ENCODE measurements around the gene CD79B. TPM values are rescaled to one million over a fixed set of nuclear protein-coding genes. Genes with fewer than 3 reads are reported as not detected.

CD79B gene
- polyA plus RNA-seq, 1 donor (not counting 4 experiments of a cell fraction or from before 2014, with no cell fraction given), result 0.07 TPM

DNA sequence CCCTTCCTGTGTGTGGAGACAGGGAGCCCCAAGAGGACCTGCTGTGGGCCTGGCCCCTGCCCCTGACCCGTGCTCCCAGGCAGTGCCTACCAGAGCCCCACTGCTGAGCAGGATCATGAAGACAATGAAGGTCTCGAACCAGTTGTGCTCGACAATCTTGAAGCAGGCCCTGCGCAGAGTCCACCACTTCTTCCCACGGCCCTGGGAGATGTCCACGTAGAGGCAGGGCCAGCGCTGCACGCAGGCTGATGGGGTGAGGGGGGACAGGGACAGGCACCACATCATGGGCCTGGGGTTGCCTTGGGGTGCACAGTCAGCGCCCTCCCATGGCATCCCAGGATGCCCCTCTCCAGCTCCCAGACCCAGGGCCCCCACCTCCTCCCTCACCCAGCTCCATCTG, 16.4 kb upstream of the CD79B start:
- Histone ChIP-seq H3K4me1 (ENCODE audit: control insufficient read depth, extremely low read depth, insufficient read depth, low read length) (no peaks in the 10 kb centered on the region), H3K4me3 (ENCODE audit: control insufficient read depth in 2 of 3, extremely low read depth in 1 of 3, insufficient read depth in 2 of 3, low read depth in 1 of 3, low read length in 3 of 3) (no peak overlapping the region), H2AFZ (ENCODE audit: control insufficient read depth, low read length) (no peak overlapping the region), H3K27ac (ENCODE audit: control insufficient read depth, insufficient read depth, low read length) (no peak overlapping the region), H3K79me2 (ENCODE audit: control insufficient read depth, insufficient read depth, low read length) (no peaks in the 10 kb centered on the region), H3K27me3 (ENCODE audit: control insufficient read depth, extremely low read depth, insufficient read depth, low read length) (peaks cover 17% of the 10 kb centered on the region), H4K20me1 (ENCODE audit: control insufficient read depth, extremely low read depth, insufficient read depth, low read length) (no peaks in the 10 kb centered on the region), H3K4me2 (ENCODE audit: control insufficient read depth, extremely low read depth, insufficient read depth, low read depth, low read length) (no peak overlapping the region), H3K9ac (ENCODE audit: control insufficient read depth, extremely low read depth, insufficient read depth, low read length) (no peak overlapping the region), H3K9me3 (ENCODE audit: control insufficient read depth, low read depth, low read length) (no peaks in the 10 kb centered on the region), H3K36me3 (ENCODE audit: control insufficient read depth in 2 of 2, extremely low read depth in 1 of 2, insufficient read depth in 2 of 2, low read length in 2 of 2) (no peaks in the 10 kb centered on the region), H3K9me1 (ENCODE audit: control insufficient read depth, extremely low read depth, insufficient read depth, low read length) (no peaks in the 10 kb centered on the region)
- dilution Hi-C loops (cut with MboI; ENCODE audit: extremely low pct_ligation_motif_present, low sequenced_read_pairs), result no loop called here
- TF ChIP-seq, protein P1, sequence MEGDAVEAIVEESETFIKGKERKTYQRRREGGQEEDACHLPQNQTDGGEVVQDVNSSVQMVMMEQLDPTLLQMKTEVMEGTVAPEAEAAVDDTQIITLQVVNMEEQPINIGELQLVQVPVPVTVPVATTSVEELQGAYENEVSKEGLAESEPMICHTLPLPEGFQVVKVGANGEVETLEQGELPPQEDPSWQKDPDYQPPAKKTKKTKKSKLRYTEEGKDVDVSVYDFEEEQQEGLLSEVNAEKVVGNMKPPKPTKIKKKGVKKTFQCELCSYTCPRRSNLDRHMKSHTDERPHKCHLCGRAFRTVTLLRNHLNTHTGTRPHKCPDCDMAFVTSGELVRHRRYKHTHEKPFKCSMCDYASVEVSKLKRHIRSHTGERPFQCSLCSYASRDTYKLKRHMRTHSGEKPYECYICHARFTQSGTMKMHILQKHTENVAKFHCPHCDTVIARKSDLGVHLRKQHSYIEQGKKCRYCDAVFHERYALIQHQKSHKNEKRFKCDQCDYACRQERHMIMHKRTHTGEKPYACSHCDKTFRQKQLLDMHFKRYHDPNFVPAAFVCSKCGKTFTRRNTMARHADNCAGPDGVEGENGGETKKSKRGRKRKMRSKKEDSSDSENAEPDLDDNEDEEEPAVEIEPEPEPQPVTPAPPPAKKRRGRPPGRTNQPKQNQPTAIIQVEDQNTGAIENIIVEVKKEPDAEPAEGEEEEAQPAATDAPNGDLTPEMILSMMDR (optimal IDR thresholded peaks at IDR 0.05 in 1 of 3, IDR thresholded peaks at IDR 0.05 in 1 of 3, conservative IDR thresholded peaks at IDR 0.05 in 1 of 3; ENCODE audit: extremely low read depth in 1 of 3, insufficient read depth in 2 of 3, low read length in 3 of 3), result no peak
- TF ChIP-seq EZH2 (IDR thresholded peaks at IDR 0.05; ENCODE audit: low read length), result no peak
- FAIRE-seq (no peak), DNase-seq (ENCODE audit: low read depth, low spot score) (no peak)

DNA sequence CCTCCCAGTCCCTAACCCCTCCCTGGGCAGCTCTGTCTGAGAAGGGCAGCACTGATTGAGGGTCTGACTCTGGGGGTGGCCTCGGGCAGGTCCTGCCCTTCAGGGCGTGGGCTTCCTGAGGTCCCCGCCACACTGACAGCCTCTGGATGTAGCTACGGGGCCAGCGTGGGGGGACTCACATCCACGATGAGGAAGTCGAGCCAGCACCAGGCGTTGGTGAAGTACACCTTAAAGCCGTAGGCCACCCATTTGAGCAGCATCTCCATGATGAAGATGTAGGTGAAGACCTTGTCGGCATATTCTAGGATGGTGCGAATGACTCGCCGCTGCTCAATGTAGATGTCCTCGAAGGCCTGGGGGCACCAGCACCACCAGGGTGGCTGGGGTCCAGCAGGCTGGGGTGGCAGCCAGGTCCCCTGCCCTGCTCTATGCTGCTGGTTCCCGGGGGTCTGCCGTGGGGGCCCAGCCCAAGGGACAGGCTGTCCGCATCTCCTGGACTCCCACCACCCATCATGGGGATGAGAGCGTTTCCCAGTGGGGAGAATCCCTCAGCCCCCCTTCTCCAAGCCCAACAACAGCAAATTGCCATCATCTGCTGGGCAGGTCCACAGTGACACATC, 15.7 kb upstream of the CD79B start:
- no peaks in the 10 kb centered on the region for H3K79me2 ChIP-seq (ENCODE audit: control insufficient read depth, insufficient read depth, low read length)
- no peak for FAIRE-seq
- TF ChIP-seq, protein P1 (optimal IDR thresholded peaks at IDR 0.05 in 1 of 3, IDR thresholded peaks at IDR 0.05 in 1 of 3, conservative IDR thresholded peaks at IDR 0.05 in 1 of 3; ENCODE audit: extremely low read depth in 1 of 3, insufficient read depth in 2 of 3, low read length in 3 of 3), result no peak
- TF ChIP-seq EZH2 (IDR thresholded peaks at IDR 0.05; ENCODE audit: low read length), result no peak

More for the DNA sequence above, 15.7 kb upstream of the CD79B start:
- Histone ChIP-seq H4K20me1 (ENCODE audit: control insufficient read depth, extremely low read depth, insufficient read depth, low read length) (no peaks in the 10 kb centered on the region), H3K4me3 (ENCODE audit: control insufficient read depth in 2 of 3, extremely low read depth in 1 of 3, insufficient read depth in 2 of 3, low read depth in 1 of 3, low read length in 3 of 3) (no peak overlapping the region), H3K36me3 (ENCODE audit: control insufficient read depth in 2 of 2, extremely low read depth in 1 of 2, insufficient read depth in 2 of 2, low read length in 2 of 2) (no peaks in the 10 kb centered on the region), H3K9me1 (ENCODE audit: control insufficient read depth, extremely low read depth, insufficient read depth, low read length) (no peaks in the 10 kb centered on the region), H3K4me1 (ENCODE audit: control insufficient read depth, extremely low read depth, insufficient read depth, low read length) (no peaks in the 10 kb centered on the region), H3K27ac (ENCODE audit: control insufficient read depth, insufficient read depth, low read length) (no peak overlapping the region), H2AFZ (ENCODE audit: control insufficient read depth, low read length) (no peak overlapping the region), H3K27me3 (ENCODE audit: control insufficient read depth, extremely low read depth, insufficient read depth, low read length) (peaks cover 20% of the 10 kb centered on the region), H3K9me3 (ENCODE audit: control insufficient read depth, low read depth, low read length) (no peaks in the 10 kb centered on the region), H3K4me2 (ENCODE audit: control insufficient read depth, extremely low read depth, insufficient read depth, low read depth, low read length) (no peak overlapping the region), H3K9ac (ENCODE audit: control insufficient read depth, extremely low read depth, insufficient read depth, low read length) (no peak overlapping the region)
- dilution Hi-C loops (cut with MboI; ENCODE audit: extremely low pct_ligation_motif_present, low sequenced_read_pairs), result no loop called here
- no peak for DNase-seq (ENCODE audit: low read depth, low spot score)

Measured in keratinocyte (primary cell).